Measurements from ENCODE around the gene MEX3D.

GRCh38 chr19:1563251-1563650, 4.9 kb downstream of the MEX3D start:
- TF ChIP-seq POLR2AphosphoS5 (IDR thresholded peaks at IDR 0.05; ENCODE audit: low read depth, low read length) (no peak), SPI1 (IDR thresholded peaks at IDR 0.05; ENCODE audit: low read depth, low read length) (no peak)
